Epidermal melanocyte (primary cell): Measurements from ENCODE around the gene TGFBRAP1.
A peak's percentile ranks its signal among the peaks of the same experiment; 100 is the strongest.

Experiments used
- DNase-seq: peaks from one replicate; pipeline ENCODE4 v3.0.0; 2011; ENCODE audit warnings: low spot score; ENCODE audit not compliant: insufficient read length

Gene TGFBRAP1

GRCh38 chr2:105315314-105315713, 14.2 kb downstream of the TGFBRAP1 start:
- no peak for DNase-seq

- no peak for DNase-seq
Observed at GRCh38 chr2:105313877-105314276, 15.7 kb downstream of the TGFBRAP1 start.

GRCh38 chr2:105309147-105309545, 20.4 kb downstream of the TGFBRAP1 start:
- no peak for DNase-seq

GRCh38 chr2:105308382-105309146, 21.0 kb downstream of the TGFBRAP1 start:
- no peak for DNase-seq

DNA sequence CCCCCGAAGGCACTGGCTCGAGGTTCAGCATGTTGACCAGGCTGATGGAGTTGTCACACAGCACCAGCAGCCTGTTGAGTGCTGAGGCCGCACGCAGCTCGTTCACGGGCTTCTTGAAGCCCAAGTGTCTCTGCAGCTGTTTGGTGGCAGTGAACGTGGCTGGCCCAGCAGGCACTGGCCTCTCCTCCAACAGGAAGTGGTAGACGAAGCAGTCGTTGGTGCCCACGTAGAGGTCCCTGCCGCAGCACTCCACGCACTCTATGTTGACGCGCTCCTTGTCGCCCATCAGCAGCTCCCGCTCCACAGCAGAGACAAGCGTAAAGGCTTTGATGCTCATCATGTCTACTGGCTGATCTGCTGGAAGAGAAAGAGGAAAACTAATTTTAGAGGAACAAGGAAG, 21.6 kb downstream of the TGFBRAP1 start:
- DNase-seq: no peak

- no peak for DNase-seq
Observed at GRCh38 chr2:105307550-105307949, 22.0 kb downstream of the TGFBRAP1 start.

DNA sequence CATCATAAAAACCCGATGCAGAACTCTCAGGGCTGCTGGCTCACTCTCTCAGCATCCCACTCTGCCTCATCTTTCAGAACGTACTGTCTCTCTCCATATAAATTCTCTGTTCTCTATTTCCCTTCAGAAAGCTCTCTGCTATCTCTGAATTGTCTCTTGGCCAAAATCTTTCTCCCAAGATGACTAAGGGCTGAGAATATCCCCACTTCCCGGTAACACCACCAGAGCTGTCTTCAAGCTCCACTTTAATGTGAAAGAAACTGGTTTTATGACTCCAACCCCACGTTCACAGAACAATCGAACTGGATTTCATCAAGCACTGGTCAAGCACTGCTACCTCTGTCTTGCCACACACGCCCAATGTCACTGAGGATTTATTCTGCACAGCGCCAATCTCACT, 22.4 kb downstream of the TGFBRAP1 start:
- DNase-seq: no peak

- DNase-seq: no peak
Observed at GRCh38 chr2:105301646-105302045, 27.9 kb downstream of the TGFBRAP1 start.

GRCh38 chr2:105299290-105299689, 30.2 kb downstream of the TGFBRAP1 start:
- no peak for DNase-seq

GRCh38 chr2:105298017-105298416, 31.5 kb downstream of the TGFBRAP1 start:
- no peak for DNase-seq

- no peak for DNase-seq
Observed at GRCh38 chr2:105297216-105297615, 32.3 kb downstream of the TGFBRAP1 start.

- DNase-seq: no peak
Observed at GRCh38 chr2:105296017-105296611, 33.4 kb downstream of the TGFBRAP1 start.

DNA sequence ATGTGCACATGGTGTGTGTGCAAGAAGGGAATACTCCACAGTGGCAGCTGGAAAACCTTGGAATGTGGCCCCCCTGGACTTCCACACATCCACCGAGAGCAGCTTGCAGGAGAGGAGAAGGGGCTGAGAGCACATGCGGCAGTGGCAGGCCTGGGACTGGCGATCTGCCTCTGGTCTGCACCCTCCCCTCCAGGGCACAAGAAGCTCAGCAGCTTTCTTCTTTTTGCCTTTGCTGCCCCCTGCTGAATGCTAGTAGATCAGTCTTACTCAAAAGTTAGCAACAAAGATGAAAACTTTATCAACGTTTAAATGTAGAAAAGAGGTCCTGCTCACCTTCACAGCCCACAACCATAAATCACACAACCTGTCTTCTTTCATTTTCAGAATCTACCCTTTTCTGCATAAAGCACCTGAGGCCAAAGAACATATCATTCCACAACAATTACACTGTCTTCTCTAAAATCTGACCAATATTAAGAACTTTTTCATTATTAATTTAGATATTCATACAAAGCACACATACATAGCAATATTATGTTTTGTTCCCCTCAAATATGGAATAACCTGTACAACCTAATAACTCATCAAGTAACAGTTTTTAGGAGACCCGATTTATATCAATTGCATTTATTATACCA, 34.6 kb downstream of the TGFBRAP1 start:
- peak; percentile 65 for DNase-seq

- DNase-seq: peak; percentile 67
Observed at GRCh38 chr2:105294046-105294445, 35.5 kb downstream of the TGFBRAP1 start.

- DNase-seq: no peak
Observed at GRCh38 chr2:105291981-105292380, 37.6 kb downstream of the TGFBRAP1 start.

- no peak for DNase-seq
Observed at GRCh38 chr2:105290981-105291660, 38.4 kb downstream of the TGFBRAP1 start.

GRCh38 chr2:105288133-105288532, 41.4 kb downstream of the TGFBRAP1 start:
- no peak for DNase-seq

DNA sequence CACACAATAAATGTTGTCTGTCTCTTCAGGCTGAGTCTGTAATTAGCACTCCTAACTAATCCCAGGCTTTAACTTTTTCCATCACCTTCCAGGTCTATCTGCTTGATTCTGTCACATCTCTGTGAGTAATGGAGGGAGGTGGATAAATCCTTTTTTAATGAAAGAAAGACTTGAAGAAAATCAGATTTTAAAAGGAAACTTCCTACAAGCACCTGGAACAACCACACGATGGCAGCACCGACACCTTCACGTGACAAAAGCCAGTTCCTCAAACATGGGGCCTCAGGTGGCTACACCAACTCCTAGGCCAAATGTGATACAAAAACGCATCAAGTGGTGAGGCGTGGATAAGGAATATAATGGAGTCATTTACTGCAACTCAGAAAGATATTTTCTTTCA, 41.8 kb downstream of the TGFBRAP1 start:
- DNase-seq: no peak

- DNase-seq: no peak
Observed at GRCh38 chr2:105283532-105283931, 46.0 kb downstream of the TGFBRAP1 start.

- DNase-seq: no peak
Observed at GRCh38 chr2:105280281-105280680, 49.3 kb downstream of the TGFBRAP1 start.

DNA sequence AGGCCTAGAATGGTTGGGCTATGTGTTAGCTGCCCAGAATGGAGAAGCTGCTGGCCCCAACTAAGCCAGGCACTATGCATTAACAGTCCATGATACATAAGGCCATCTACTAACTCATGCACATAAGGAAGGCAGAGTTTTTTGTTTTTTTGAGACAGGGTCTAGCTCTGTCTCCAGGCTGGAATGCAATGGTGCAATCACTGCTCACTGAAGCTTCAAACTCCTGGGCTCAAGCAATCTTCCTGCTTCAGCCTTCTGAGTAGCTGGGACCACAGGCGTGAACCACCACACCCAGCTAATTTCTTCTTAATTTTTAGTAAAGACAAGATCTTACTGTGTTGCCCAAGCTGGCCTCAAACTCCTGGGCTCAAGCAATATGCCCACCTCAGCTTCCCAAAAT, 50.4 kb downstream of the TGFBRAP1 start:
- DNase-seq: no peak

- DNase-seq: no peak
Observed at GRCh38 chr2:105278654-105279053, 50.9 kb downstream of the TGFBRAP1 start.
